HL-60 (cell line): ENCODE data around the gene ITPK1.

Experiments used
- DNase-seq, 2 experiments: peaks; one replicate each; pipeline ENCODE4 v3.0.0-alpha.2; 2010 to 2020; ENCODE audit warnings: low read depth in 1 of 2, low spot score in 1 of 2
- H3K27ac ChIP-seq: fragments of 250-450 bp; sonication (Bioruptor Pico); replicated peaks from 2 replicates; pipeline ENCODE4 v1.5.1; 2020; ENCODE audit warnings: mild to moderate bottlenecking, moderate library complexity
- H3K27me3 ChIP-seq: fragments of 250-450 bp; sonication (Bioruptor Pico); 2 replicates; pipeline ENCODE4 v1.5.1; 2021; ENCODE audit warnings: mild to moderate bottlenecking, moderate library complexity; ENCODE audit not compliant: insufficient read depth, poor library complexity, severe bottlenecking
- H3K4me3 ChIP-seq: replicated peaks from 2 replicates; pipeline ENCODE4 v1.5.1; 2011; ENCODE audit warnings: mild to moderate bottlenecking, control low read depth, low read length; ENCODE audit not compliant: insufficient read depth
- GABPA ChIP-seq: IDR thresholded peaks from 2 replicates; pipeline ENCODE4 v1.6.1; 2012; ENCODE audit warnings: low read depth
- POLR2AphosphoS5 ChIP-seq: IDR thresholded peaks from 2 replicates; pipeline ENCODE4 v1.6.1; 2012; ENCODE audit warnings: low read depth
- SPI1 ChIP-seq: IDR thresholded peaks from 2 replicates; pipeline ENCODE4 v1.6.1; 2012; ENCODE audit warnings: low read depth, mild to moderate bottlenecking, borderline replicate concordance
- TF ChIP-seq, protein P1 (sequence below): IDR thresholded peaks from 2 replicates; pipeline ENCODE4 v1.6.1; 2012; ENCODE audit warnings: low read depth; ENCODE audit not compliant: insufficient replicate concordance
- TF ChIP-seq, protein P2 (sequence below): IDR thresholded peaks from one replicate; pipeline ENCODE4 v1.5.1; 2011; ENCODE audit warnings: low read length, control low read depth, inconsistent platforms; ENCODE audit not compliant: insufficient read depth

The ITPK1 gene

DNA sequence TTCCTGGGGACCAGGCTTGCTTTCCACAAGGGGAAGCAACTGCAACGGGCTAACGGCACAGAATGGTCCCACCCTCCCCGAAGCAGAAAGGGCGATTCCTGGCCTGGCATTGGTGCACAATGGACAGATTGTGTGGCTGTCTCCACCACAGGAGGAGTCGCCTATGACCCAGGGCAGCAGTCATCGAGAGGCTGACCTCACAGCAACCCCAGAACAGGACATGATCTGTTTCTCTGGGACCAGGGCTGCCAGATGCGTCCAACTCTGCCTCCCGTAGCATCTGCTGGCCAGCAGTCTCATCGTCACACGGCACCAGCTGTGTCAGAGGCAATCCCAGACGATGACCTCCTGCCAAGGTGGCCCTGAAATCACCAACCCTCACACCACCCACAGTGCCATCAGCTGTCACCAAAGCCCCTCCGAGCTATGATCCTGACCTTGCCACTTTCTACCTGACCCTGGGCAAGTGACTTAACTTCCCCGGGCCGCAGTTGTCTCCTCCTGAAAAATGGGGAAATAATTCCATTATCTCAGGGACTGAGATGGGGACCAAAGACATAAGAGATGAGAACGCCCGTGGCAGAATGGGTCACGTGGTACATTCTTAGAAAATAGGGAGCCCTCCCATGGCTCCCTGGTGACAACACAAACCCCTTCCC lies 106.1 kb downstream of the ITPK1 start:
- no peak for DNase-seq
- Histone ChIP-seq H3K27me3 (no peaks in the 10 kb centered on the region), H3K27ac (no peak overlapping the region), H3K4me3 (no peak overlapping the region)
- TF ChIP-seq GABPA, result no peak
- TF ChIP-seq, protein P1, sequence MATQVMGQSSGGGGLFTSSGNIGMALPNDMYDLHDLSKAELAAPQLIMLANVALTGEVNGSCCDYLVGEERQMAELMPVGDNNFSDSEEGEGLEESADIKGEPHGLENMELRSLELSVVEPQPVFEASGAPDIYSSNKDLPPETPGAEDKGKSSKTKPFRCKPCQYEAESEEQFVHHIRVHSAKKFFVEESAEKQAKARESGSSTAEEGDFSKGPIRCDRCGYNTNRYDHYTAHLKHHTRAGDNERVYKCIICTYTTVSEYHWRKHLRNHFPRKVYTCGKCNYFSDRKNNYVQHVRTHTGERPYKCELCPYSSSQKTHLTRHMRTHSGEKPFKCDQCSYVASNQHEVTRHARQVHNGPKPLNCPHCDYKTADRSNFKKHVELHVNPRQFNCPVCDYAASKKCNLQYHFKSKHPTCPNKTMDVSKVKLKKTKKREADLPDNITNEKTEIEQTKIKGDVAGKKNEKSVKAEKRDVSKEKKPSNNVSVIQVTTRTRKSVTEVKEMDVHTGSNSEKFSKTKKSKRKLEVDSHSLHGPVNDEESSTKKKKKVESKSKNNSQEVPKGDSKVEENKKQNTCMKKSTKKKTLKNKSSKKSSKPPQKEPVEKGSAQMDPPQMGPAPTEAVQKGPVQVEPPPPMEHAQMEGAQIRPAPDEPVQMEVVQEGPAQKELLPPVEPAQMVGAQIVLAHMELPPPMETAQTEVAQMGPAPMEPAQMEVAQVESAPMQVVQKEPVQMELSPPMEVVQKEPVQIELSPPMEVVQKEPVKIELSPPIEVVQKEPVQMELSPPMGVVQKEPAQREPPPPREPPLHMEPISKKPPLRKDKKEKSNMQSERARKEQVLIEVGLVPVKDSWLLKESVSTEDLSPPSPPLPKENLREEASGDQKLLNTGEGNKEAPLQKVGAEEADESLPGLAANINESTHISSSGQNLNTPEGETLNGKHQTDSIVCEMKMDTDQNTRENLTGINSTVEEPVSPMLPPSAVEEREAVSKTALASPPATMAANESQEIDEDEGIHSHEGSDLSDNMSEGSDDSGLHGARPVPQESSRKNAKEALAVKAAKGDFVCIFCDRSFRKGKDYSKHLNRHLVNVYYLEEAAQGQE, result no peak
- TF ChIP-seq SPI1, result no peak
- TF ChIP-seq, protein P2, sequence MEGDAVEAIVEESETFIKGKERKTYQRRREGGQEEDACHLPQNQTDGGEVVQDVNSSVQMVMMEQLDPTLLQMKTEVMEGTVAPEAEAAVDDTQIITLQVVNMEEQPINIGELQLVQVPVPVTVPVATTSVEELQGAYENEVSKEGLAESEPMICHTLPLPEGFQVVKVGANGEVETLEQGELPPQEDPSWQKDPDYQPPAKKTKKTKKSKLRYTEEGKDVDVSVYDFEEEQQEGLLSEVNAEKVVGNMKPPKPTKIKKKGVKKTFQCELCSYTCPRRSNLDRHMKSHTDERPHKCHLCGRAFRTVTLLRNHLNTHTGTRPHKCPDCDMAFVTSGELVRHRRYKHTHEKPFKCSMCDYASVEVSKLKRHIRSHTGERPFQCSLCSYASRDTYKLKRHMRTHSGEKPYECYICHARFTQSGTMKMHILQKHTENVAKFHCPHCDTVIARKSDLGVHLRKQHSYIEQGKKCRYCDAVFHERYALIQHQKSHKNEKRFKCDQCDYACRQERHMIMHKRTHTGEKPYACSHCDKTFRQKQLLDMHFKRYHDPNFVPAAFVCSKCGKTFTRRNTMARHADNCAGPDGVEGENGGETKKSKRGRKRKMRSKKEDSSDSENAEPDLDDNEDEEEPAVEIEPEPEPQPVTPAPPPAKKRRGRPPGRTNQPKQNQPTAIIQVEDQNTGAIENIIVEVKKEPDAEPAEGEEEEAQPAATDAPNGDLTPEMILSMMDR, result no peak
- no peak for TF ChIP-seq POLR2AphosphoS5

DNA sequence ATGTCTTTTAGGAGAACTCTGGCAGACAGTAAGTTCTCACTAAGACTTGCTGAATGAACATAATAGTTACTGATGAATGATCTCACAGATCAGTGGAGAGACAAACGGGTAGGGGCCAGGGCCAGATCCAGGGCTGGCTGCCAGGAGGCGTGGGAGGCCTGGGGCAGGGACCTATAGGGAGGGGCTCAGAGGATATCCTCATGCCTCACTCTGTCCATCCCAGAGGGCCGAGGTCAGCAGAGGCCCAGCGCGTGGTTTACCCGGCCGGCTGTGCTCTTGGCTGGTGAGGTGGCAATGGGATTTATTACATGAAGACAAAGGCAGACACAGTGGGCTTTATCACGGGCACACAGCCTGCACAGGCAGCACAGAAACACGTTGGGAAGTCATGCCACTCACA lies 107.3 kb downstream of the ITPK1 start:
- H3K27me3 ChIP-seq, result no peaks in the 10 kb centered on the region
- no peak overlapping the region for H3K27ac ChIP-seq
- TF ChIP-seq, protein P1, result no peak
- no peak for TF ChIP-seq GABPA
- no peak for TF ChIP-seq SPI1
- TF ChIP-seq POLR2AphosphoS5, result no peak
- TF ChIP-seq, protein P2, result no peak
- DNase-seq, result no peak
- H3K4me3 ChIP-seq, result no peak overlapping the region

DNA sequence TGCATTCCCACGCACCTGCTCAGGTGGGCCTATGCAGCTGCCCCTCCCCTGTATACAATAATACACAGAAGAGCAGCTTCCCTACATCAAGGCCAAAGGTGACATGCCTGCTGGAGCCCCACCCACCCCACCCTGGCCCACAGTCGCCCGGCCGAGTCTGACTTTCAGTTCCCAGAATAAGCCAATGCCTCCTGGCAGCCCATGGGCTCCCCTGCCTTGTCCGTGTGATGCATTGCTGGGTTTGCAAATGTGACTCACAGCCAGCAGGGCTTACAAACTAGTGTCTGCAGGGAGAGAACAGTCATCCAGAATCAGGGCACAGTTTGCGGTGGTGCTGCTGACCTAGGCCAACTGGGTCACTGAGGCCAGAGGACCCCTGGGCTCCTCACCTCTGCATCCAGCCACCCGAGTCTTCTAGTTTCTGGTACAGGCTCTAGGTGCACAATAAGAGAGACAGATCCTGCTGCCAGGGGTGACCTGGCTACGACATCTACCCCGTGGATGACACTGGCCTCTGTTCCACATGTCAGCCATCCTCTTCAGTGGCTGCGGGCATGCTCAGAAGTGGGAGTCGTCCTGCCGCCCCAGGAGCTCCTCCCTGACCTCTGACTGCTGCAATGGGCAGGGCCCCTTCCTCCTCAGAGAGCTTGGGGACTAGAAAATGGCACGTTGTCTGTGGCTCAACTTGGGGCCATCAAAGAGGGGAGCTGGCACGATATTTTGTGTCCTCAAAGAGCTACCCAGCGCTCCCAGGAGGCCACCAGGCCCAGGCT lies 108.3 kb downstream of the ITPK1 start:
- no peaks in the 10 kb centered on the region for H3K27me3 ChIP-seq
- H3K27ac ChIP-seq, result no peak overlapping the region
- no peak for TF ChIP-seq SPI1
- TF ChIP-seq, protein P2, result no peak
- TF ChIP-seq POLR2AphosphoS5, result no peak
- TF ChIP-seq, protein P1, result no peak
- no peak for TF ChIP-seq GABPA
- H3K4me3 ChIP-seq, result no peak overlapping the region
- DNase-seq, result no peak
